Activated CD4-positive, alpha-beta T cell treated with anti-CD3 and anti-CD28 coated beads for 4 hours (primary cell): ENCODE data around the gene MAMDC2.

Source experiments
- DNase-seq, 2 donors: peaks; one replicate each; pipeline ENCODE4 v3.0.0-alpha.2; 2020

MAMDC2 gene

GRCh38 chr9:70111042-70111602 is 67.5 kb downstream of the MAMDC2 start:
- DNase-seq, result peak; percentile 27 to 49

- DNase-seq, result no peak
Measured at GRCh38 chr9:70111641-70112236, 68.1 kb downstream of the MAMDC2 start.

DNA sequence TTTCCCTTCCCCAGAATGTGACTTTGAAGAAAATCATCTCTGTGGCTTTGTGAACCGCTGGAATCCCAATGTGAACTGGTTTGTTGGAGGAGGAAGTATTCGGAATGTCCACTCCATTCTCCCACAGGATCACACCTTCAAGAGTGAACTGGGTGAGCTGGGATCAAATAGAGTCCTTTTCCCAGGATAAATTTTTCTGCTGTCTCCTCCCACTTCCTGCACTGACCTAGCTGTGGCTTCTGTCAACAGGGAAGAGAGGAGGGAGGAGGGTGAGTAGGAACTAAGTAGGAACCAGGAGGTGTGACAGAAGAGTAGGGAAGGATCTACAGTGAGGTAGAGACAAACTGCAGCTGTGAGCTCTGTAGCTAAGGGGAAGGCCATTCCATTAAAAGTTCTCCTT is 69.3 kb downstream of the MAMDC2 start:
- no peak for DNase-seq

- no peak for DNase-seq
Measured at GRCh38 chr9:70113403-70114022, 69.9 kb downstream of the MAMDC2 start.

DNA sequence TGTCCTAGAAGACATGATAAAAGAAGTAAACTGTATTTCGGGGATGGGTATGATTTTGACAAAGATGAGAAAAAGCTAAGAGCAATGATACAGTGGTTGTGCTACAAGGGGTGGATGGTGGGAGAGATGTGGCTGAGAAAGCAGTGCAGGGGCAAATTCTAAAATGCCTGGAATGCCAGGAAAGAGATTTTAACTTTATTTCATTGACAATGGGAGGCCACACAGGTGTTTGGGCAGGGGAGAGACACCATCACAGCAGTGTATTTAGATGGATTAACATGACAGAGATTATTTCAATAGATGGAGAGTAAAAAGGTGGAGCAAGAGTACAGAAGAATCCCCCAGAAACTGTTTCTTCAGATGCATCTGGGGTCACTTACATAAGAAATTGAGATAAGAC is 71.2 kb downstream of the MAMDC2 start:
- DNase-seq, result no peak

DNA sequence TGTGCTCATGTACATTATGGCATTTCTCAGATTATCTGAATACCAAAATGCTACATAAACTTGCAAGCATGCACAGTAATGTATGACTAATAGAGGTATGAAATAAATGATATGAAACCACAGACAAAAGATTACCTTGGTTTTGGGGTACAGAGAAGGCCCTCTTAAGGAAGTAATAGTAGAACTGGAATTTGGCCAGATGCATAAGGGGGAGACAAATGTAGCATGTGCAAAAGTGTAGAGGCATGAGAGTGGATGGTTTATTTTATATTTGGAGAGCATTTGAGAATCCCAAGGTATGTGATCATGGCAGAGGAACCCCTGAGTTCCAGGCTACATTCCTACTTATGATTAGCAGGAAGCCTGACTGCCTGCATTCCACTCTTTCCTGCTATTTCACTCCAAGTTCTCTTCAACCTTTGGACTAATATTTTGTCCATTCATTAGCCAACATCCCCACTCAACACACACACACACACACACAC is 74.2 kb downstream of the MAMDC2 start:
- no peak for DNase-seq

- DNase-seq, result no peak
Measured at GRCh38 chr9:70119786-70120185, 76.1 kb downstream of the MAMDC2 start.

DNA sequence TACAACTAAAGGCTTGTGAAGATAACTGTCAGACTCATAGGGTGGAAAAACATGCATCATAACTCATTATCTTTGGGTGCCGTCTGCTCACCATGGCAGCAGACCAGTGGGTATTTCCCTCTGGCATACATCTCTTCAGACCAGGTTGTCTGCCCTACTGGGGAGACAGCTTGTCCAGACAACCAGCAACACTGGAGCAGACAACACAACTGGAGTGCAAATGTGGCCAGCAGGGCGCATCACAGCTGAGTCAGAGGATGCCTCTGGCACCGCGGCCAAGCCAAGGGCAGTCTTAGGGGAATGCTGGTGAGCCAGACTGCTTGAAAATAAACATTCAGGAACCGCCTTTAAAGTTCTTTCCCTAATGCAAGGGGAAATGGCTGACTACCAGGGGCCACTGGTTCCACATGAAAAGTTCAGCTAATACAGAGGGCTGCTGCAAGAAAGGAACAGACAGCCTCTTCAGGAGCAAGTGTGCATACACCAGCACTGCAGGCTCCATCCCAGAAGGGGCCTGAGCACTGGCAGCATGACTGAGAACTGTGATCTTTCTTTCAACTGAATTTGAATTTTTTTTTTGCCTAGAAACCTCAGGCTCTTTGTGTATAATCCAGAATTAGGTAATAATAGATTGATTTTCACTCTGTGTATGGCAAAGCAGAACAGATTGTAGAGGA is 77.3 kb downstream of the MAMDC2 start:
- no peak for DNase-seq

DNA sequence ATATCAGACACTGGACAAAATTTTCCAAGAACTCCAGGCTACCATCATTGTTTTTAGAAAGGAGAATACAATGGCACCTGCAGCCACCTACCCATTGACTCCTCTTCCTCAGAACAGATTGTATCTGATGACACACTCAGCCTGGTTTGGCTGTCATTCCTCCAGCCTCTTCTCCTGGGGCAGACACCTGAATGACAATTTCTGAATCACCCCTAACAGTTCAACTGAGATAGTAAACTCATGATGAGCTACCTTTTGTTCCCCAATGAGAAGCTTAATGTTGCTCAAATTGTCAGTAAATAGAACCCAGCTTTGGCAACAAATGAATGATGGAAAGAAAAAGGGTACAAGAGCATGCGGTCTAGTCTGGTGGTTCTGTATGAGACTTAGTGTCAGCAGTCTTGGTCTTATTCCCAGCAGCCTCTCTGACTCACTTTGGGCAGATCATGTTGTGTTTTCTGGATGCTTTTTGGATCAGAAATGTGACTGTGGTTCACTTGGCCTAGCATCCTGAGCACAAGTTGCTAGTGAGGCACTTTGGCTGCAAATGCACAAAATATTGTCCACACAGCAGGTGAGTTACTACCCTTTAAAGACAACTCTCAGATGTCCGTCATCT is 78.3 kb downstream of the MAMDC2 start:
- no peak for DNase-seq

- DNase-seq, result no peak
Measured at GRCh38 chr9:70123695-70124094, 80.0 kb downstream of the MAMDC2 start.

- no peak for DNase-seq
Measured at GRCh38 chr9:70125621-70126263, 82.1 kb downstream of the MAMDC2 start.

GRCh38 chr9:70127036-70127435 is 83.4 kb downstream of the MAMDC2 start:
- no peak for DNase-seq

DNA sequence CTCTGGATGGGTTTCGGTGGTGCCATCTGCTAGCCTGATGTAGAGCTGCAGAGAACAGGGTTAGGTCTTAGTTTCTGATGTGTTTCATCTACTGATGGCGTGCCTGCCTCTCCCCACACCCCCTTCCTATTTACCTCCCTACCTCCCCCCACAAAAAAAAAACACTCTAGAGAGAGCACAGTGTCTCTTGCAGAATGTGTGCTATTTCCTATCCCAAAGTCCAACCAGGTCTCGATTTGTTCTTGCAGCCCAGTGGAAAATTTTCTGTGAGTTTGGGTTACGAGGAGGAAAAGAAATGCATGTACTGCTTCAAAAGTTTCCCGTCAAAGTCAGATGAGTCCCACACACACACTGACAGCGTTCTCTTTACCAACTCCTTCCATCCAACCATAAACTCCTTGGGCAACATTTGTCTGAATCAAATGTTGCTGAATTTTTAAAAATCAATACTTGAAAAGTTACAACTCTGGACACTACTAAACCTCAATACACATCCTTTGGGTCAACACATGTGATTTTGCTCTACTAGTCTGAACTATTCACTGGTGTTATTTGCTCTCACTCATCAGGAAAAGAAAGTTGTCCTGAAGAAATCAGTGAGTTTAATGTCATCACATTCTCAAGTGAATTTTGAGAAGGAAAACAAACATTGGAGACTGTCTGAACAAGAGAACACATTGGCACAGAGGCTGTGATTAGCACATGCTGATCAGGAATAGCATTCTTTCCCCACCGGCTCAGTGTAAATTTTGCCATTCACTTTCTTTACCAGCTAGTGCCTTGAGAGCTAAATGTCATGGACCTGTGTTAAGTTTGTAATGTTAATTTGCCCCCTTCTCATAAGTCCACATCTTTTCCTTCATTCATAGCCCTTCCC is 84.1 kb downstream of the MAMDC2 start:
- DNase-seq, result no peak

DNA sequence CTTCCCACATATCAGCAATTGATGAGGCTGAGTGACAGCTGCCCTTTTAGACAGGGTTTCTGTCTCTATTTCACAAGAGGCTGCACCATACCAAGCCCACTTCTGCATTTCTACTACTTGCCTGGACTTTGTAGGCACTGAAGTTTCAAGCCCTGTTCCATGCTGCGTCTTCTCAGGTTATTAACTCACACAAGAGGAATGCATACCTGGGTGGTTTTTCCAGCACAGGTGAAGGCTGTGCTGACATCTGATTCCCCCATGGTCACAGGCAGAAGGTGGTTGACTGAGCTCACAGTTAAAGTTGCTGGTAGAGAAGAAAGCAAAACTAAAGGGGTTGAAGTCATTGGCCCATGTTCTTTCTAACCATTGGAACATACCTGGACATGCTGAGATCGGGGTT is 86.6 kb downstream of the MAMDC2 start:
- no peak for DNase-seq

- no peak for DNase-seq
Measured at GRCh38 chr9:70131296-70131695, 87.6 kb downstream of the MAMDC2 start.

GRCh38 chr9:70133253-70134208 is 89.9 kb downstream of the MAMDC2 start:
- DNase-seq, result no peak

GRCh38 chr9:70134360-70134759 is 90.7 kb downstream of the MAMDC2 start:
- DNase-seq, result no peak

- no peak for DNase-seq
Measured at GRCh38 chr9:70135176-70135575, 91.5 kb downstream of the MAMDC2 start.

DNA sequence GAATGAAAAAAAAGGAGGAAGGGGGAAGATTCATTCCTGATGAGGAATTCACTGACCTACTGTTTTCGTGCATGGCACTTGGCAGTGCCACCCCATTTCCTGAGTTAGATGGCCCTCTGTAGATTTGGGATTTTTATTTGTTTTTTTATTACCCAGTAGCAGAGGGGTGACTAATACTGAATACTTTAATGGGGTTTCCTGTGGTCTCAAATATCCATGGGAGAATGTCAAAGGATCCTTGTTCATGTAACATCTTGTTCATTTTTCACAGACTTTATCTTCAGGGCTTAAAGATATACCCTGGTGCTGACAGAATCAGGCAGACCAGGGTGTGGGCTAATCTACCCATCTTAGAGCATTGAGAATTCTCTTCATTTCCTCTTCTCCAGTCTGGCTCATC is 93.0 kb downstream of the MAMDC2 start:
- DNase-seq, result no peak

DNA sequence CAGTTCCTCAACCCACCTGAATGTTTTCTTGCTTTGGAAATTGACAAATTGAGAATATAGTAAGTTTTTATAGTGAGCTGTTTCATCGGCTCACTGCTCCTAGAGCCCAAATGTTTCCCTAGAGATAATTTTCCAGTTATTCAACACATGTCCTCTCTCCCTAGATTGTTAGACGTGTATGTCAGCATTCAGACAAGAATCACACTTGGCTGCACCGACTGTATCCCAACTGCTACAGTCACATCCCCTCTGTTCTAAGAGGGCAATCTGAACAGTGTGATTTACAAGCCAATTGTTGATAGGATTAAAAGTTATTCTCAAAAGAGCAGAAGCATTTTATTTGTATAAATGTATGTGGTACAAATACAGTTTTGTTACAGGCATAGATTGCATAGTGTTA is 93.9 kb downstream of the MAMDC2 start:
- DNase-seq, result no peak

DNA sequence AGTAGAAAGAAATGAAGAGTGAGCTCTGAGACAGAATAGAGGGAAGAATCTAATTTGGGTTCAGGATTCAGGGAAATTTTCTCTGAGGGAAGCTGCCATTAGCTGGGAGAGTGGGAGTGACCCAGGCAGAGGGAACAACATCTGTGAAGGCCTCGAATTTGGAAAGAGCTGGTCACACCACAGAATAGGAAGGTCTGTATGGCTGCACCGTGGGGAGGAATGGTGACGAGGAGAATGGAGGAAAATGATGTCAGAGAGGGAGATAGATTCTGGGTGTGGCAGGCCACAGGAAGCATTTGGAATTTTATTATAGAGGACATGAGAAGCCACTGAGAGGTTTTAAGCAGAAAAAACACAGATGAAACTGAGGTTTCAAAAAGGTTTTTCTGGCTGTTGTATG is 98.5 kb downstream of the MAMDC2 start:
- no peak for DNase-seq
